CD4-positive, alpha-beta memory T cell (primary cell): ENCODE data around the gene ABCF3. TPM values are rescaled to one million over a fixed set of nuclear protein-coding genes. Genes with fewer than 3 reads are reported as not detected.

Experiments used
- microRNA-seq: library from miRNA; unstranded; fragments of <30 nt; microRNA quantifications from one replicate; pipeline ENCODE4 v1.2.0, GENCODE V29; 2021; ENCODE audit warnings: borderline replicate concordance, borderline number of aligned reads, borderline microRNAs expressed, mixed read lengths
- polyA plus RNA-seq, 2 donors: library from polyadenylated mRNA; unstranded; fragments of 300-500 nt; fragmentation: Illumina TruSeq; gene quantifications; one replicate each; pipeline ENCODE4 v1.2.3, GENCODE V29; 2021
- total RNA-seq, 2 experiments: library from RNA; stranded (reverse); gene quantifications; one replicate each; pipeline ENCODE4 v1.2.3, GENCODE V29; 2021

The ABCF3 gene
- total and polyA plus RNA-seq, 4 experiments from 2014 or later: 32.0 to 124 (median 88.4) TPM

Small RNAs within 50 kb of the gene (microRNA-seq; reads per million reads assigned to microRNA genes)
- not detected for gene MIR1224

Other genes with a start within 250 kb of the ABCF3 start
- 10 to 100 TPM; 42.3 to 42.6 TPM for gene ABCC5, start 168.3 kb upstream of the ABCF3 start, total RNA-seq
- gene ABCC5, start 168.3 kb upstream of the ABCF3 start, polyA plus RNA-seq: 10 to 100 TPM in 1 of 2 donors, 1 to 10 TPM in 1; 9.1 to 12.3 TPM
- not detected for gene HTR3D, start 154.5 kb upstream of the ABCF3 start, total RNA-seq
- gene HTR3D, start 154.5 kb upstream of the ABCF3 start, polyA plus RNA-seq: not detected
- not detected for gene HTR3C, start 133.2 kb upstream of the ABCF3 start, total RNA-seq
- not detected for gene HTR3C, start 133.2 kb upstream of the ABCF3 start, polyA plus RNA-seq
- not detected for gene HTR3E, start 89.1 kb upstream of the ABCF3 start, total RNA-seq
- gene HTR3E, start 89.1 kb upstream of the ABCF3 start, polyA plus RNA-seq: not detected
- gene EIF2B5, start 50.8 kb upstream of the ABCF3 start, total RNA-seq: 10 to 100 TPM; 82.3 to 87.6 TPM
- gene EIF2B5, start 50.8 kb upstream of the ABCF3 start, polyA plus RNA-seq: 10 to 100 TPM; 59.6 to 69.4 TPM
- gene DVL3, start 30.8 kb upstream of the ABCF3 start, total RNA-seq: 10 to 100 TPM; 43.3 to 46.4 TPM
- 10 to 100 TPM in 1 of 2 donors, 1 to 10 TPM in 1; 3.0 to 14.1 TPM for gene DVL3, start 30.8 kb upstream of the ABCF3 start, polyA plus RNA-seq
- gene AP2M1, start 11.3 kb upstream of the ABCF3 start, total RNA-seq: 100 to 1,000 TPM; 206 to 208 TPM
- 100 to 1,000 TPM; 254 to 312 TPM for gene AP2M1, start 11.3 kb upstream of the ABCF3 start, polyA plus RNA-seq
- not detected for gene VWA5B2, start 43.4 kb downstream of the ABCF3 start, total RNA-seq
- under 1 TPM in 1 of 2 donors, not detected in 1; 0.38 TPM for gene VWA5B2, start 43.4 kb downstream of the ABCF3 start, polyA plus RNA-seq
- 10 to 100 TPM; 37.5 to 40.6 TPM for gene ALG3, start 62.8 kb downstream of the ABCF3 start, total RNA-seq
- gene ALG3, start 62.8 kb downstream of the ABCF3 start, polyA plus RNA-seq: 10 to 100 TPM; 56.5 to 67.8 TPM
- gene EEF1AKMT4, start 63.5 kb downstream of the ABCF3 start, total RNA-seq: 1 to 10 TPM; 1.7 to 2.1 TPM
- gene EEF1AKMT4, start 63.5 kb downstream of the ABCF3 start, polyA plus RNA-seq: 1 to 10 TPM; 3.8 to 4.6 TPM
- under 1 TPM in 1 of 2 experiments, not detected in 1; 0.25 TPM for gene CAMK2N2, start 75.4 kb downstream of the ABCF3 start, total RNA-seq
- gene CAMK2N2, start 75.4 kb downstream of the ABCF3 start, polyA plus RNA-seq: not detected
- gene ECE2, start 89.8 kb downstream of the ABCF3 start, total RNA-seq: not detected
- gene ECE2, start 89.8 kb downstream of the ABCF3 start, polyA plus RNA-seq: not detected
- 100 to 1,000 TPM; 148 to 154 TPM for gene PSMD2, start 113.0 kb downstream of the ABCF3 start, total RNA-seq
- gene PSMD2, start 113.0 kb downstream of the ABCF3 start, polyA plus RNA-seq: 100 to 1,000 TPM; 195 to 298 TPM
- gene EIF4G1, start 128.4 kb downstream of the ABCF3 start, total RNA-seq: 100 to 1,000 TPM; 236 to 246 TPM
- gene EIF4G1, start 128.4 kb downstream of the ABCF3 start, polyA plus RNA-seq: 10 to 100 TPM in 1 of 2 donors, 1 to 10 TPM in 1; 3.6 to 51.1 TPM
- 1 to 10 TPM; 9.0 to 10.0 TPM for gene FAM131A, start 151.4 kb downstream of the ABCF3 start, total RNA-seq
- gene FAM131A, start 151.4 kb downstream of the ABCF3 start, polyA plus RNA-seq: 1 to 10 TPM; 1.1 to 1.6 TPM
- gene CLCN2, start 175.4 kb downstream of the ABCF3 start, total RNA-seq: 1 to 10 TPM; 3.8 to 5.4 TPM
- gene CLCN2, start 175.4 kb downstream of the ABCF3 start, polyA plus RNA-seq: under 1 TPM; 0.24 to 0.29 TPM
- gene POLR2H, start 175.5 kb downstream of the ABCF3 start, total RNA-seq: 10 to 100 TPM; 61.3 to 66.1 TPM
- 10 to 100 TPM; 56.6 to 58.8 TPM for gene POLR2H, start 175.5 kb downstream of the ABCF3 start, polyA plus RNA-seq
- not detected for gene THPO, start 192.0 kb downstream of the ABCF3 start, total RNA-seq
- gene THPO, start 192.0 kb downstream of the ABCF3 start, polyA plus RNA-seq: not detected
- not detected for gene CHRD, start 193.9 kb downstream of the ABCF3 start, total RNA-seq
- not detected for gene CHRD, start 193.9 kb downstream of the ABCF3 start, polyA plus RNA-seq